Cardiac fibroblast (primary cell): ENCODE results near the gene FBLN1.
A peak's percentile ranks its signal among the peaks of the same experiment; 100 is the strongest.
"Not testable (repeated sequence)": the region's sequence is repeated elsewhere in the genome, so short reads cannot be mapped to it uniquely, and the experiment has no call there.

Source experiments
- DNase-seq, 2 donors: peaks; one replicate each; pipeline versions ENCODE4 v3.0.0 to v3.0.0-alpha.2; 2010; ENCODE audit warnings: low read depth in 2 of 2
- H3K4me3 ChIP-seq, 2 donors: replicated peaks in 1 of 2; 1 replicate in 1 of 2; 2 replicates in 1 of 2; pipeline ENCODE4 v1.5.1; 2011; ENCODE audit warnings: low read depth in 2 of 2, low read length in 2 of 2, mild to moderate bottlenecking in 2 of 2, moderate library complexity in 1 of 2
- CTCF ChIP-seq: IDR thresholded peaks from one replicate; pipeline ENCODE4 v1.5.1; 2011; ENCODE audit warnings: low read depth, mild to moderate bottlenecking, low read length, inconsistent platforms

The FBLN1 gene

GRCh38 chr22:45538281-45538680 is 35.6 kb downstream of the FBLN1 start:
- peak; percentile 33 to 58 for DNase-seq
- TF ChIP-seq CTCF: no peak
- H3K4me3 ChIP-seq: no peak overlapping the region

GRCh38 chr22:45540122-45540521 is 37.4 kb downstream of the FBLN1 start:
- no peak for DNase-seq
- no peak overlapping the region for H3K4me3 ChIP-seq
- no peak for TF ChIP-seq CTCF

- H3K4me3 ChIP-seq: no peak overlapping the region
- no peak for TF ChIP-seq CTCF
- DNase-seq: no peak
Observed at GRCh38 chr22:45541382-45541979, 38.8 kb downstream of the FBLN1 start.

GRCh38 chr22:45542001-45542520 is 39.4 kb downstream of the FBLN1 start:
- no peak for DNase-seq
- TF ChIP-seq CTCF: no peak
- no peak overlapping the region for H3K4me3 ChIP-seq

- not testable (repeated sequence) for DNase-seq, H3K4me3 ChIP-seq
Observed at GRCh38 chr22:45542736-45543135, 40.1 kb downstream of the FBLN1 start.

GRCh38 chr22:45543243-45543642 is 40.6 kb downstream of the FBLN1 start:
- TF ChIP-seq CTCF: no peak
- H3K4me3 ChIP-seq: no peak overlapping the region
- DNase-seq: no peak

GRCh38 chr22:45544588-45545170 is 42.0 kb downstream of the FBLN1 start:
- no peak for TF ChIP-seq CTCF
- peak in 1 of 2 donors; percentile 91 for DNase-seq
- no peak overlapping the region for H3K4me3 ChIP-seq
